ENCODE data around the gene EPYC.

The EPYC gene

DNA sequence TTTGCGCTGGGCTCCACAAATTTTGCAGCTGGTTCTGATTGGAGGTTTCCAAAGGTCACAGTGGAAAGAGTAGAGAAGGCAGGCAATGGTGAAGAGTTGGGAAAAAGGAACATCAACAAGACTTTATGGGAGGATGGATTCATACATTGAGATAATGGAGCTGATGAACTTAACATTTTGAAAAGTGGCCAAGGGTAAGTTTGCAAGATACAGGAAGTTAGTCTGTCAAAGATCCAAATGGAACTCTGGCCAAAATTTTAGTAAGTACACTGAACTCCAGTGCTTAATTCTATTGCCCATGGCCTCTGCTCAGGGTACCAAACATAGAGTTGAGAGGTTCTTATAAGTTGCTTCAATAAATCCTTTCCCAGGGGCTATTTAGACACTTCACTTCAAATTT lies 65.4 kb downstream of the EPYC start:
- DNase-seq (ENCODE audit: low read depth), result no peak
- TF ChIP-seq, protein P1, sequence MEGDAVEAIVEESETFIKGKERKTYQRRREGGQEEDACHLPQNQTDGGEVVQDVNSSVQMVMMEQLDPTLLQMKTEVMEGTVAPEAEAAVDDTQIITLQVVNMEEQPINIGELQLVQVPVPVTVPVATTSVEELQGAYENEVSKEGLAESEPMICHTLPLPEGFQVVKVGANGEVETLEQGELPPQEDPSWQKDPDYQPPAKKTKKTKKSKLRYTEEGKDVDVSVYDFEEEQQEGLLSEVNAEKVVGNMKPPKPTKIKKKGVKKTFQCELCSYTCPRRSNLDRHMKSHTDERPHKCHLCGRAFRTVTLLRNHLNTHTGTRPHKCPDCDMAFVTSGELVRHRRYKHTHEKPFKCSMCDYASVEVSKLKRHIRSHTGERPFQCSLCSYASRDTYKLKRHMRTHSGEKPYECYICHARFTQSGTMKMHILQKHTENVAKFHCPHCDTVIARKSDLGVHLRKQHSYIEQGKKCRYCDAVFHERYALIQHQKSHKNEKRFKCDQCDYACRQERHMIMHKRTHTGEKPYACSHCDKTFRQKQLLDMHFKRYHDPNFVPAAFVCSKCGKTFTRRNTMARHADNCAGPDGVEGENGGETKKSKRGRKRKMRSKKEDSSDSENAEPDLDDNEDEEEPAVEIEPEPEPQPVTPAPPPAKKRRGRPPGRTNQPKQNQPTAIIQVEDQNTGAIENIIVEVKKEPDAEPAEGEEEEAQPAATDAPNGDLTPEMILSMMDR (IDR thresholded peaks at IDR 0.05; ENCODE audit: insufficient read depth, low read depth, low read length, missing control alignments), result no peak
- no peak overlapping the region for H3K4me3 ChIP-seq (ENCODE audit: low read depth, low read length)

GRCh38 chr12:90938451-90938850 lies 66.3 kb downstream of the EPYC start:
- no peak for DNase-seq (ENCODE audit: low read depth)
- TF ChIP-seq, protein P1 (IDR thresholded peaks at IDR 0.05; ENCODE audit: insufficient read depth, low read depth, low read length, missing control alignments), result no peak
- no peak overlapping the region for H3K4me3 ChIP-seq (ENCODE audit: low read depth, low read length)

DNA sequence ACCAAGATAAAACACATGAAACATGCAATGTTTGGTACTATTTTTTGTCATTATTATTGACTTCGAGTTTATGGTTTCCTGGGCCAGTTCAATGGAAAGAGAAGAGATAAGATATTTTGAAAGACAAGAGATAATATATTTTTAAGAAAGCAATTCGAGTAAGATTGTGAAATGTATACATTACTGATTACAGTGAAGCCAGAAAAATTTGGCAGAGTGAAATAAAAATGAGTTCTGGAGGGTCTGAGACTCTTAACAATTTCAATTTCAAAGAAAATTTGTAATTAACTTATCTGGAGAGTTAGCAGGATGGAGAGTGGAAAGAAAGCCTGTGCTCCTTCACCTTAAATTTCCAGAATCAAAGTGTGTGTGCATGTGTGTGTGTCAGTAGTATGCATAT lies 67.1 kb downstream of the EPYC start:
- DNase-seq (ENCODE audit: low read depth), result no peak
- no peak overlapping the region for H3K4me3 ChIP-seq (ENCODE audit: low read depth, low read length)
- TF ChIP-seq, protein P1 (IDR thresholded peaks at IDR 0.05; ENCODE audit: insufficient read depth, low read depth, low read length, missing control alignments), result no peak

DNA sequence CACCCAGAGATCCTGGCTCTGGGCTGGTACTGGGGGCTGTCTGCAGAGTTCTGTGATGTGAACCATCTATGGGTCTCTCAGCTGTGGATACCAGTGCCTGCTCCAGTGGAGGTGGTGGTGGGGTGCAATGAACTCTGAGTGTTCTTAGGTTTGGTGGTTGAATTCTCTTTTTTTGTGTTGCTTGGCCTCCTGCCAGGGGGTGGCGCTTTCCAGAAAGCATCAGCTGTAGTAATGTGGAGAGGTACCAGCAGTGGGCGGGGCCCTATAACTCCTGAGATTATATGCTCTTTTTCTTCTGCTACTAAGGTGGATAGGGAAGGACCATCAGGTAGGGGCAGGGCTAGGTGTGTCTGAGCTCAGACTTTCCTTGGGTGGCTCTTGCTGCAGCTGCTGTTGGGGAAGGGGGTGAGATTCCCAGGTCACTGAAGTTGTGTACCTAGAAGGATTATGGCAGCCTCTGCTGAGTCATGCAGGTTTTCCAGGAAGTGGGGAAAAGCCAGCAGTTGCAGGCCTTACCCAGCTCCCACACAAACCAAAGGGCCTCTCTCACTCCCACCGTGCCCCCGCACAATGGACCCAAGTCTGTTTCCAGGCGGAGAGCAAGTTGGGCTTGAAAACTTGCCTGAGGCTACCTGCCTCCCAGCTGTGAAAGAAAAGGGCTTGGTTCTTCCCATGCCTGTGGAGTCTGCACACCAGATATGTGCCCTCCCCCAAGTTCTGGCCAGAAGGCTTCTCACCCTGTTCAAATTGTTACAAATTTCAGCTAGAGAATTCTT lies 68.4 kb downstream of the EPYC start:
- DNase-seq (ENCODE audit: low read depth), result no peak
- H3K4me3 ChIP-seq (ENCODE audit: low read depth, low read length), result no peak overlapping the region
- TF ChIP-seq, protein P1 (IDR thresholded peaks at IDR 0.05; ENCODE audit: insufficient read depth, low read depth, low read length, missing control alignments), result no peak

GRCh38 chr12:90925562-90925961 lies 79.2 kb downstream of the EPYC start:
- TF ChIP-seq, protein P1 (IDR thresholded peaks at IDR 0.05; ENCODE audit: insufficient read depth, low read depth, low read length, missing control alignments), result no peak
- DNase-seq (ENCODE audit: low read depth), result no peak
- no peak overlapping the region for H3K4me3 ChIP-seq (ENCODE audit: low read depth, low read length)

DNA sequence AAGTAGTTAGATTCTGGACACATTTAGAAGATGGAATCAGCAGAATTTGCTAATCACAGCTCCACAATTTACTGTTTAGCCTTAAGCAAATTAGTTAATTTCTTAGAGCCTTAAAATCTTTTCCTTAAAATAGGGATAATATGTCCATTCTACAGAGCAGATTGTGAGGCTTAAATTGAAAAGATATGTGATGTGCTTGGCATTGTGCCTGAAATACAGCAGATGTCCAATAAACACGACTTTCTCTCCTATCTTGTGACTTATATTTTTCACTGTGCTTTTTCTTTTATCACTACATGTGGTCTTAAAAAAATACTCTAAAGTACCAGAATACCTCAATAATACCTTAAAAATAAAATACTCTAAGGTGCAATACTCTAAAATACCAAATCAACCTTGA lies 80.4 kb downstream of the EPYC start:
- TF ChIP-seq, protein P1 (IDR thresholded peaks at IDR 0.05; ENCODE audit: insufficient read depth, low read depth, low read length, missing control alignments), result no peak
- H3K4me3 ChIP-seq (ENCODE audit: low read depth, low read length), result no peak overlapping the region
- no peak for DNase-seq (ENCODE audit: low read depth)

- TF ChIP-seq, protein P1 (IDR thresholded peaks at IDR 0.05; ENCODE audit: insufficient read depth, low read depth, low read length, missing control alignments), result no peak
- H3K4me3 ChIP-seq (ENCODE audit: low read depth, low read length), result no peak overlapping the region
- no peak for DNase-seq (ENCODE audit: low read depth)
Measured at GRCh38 chr12:90922145-90922627, 82.6 kb downstream of the EPYC start.

All from GM12865 (cell line).